ENCODE measurements around the gene PDE1C. TPM values are rescaled to one million over a fixed set of nuclear protein-coding genes. Genes with fewer than 3 reads are reported as not detected.

The PDE1C gene
- total and polyA plus RNA-seq, 2 of the 4 experiments (the other 2 are of a cell fraction) = 14.2 to 61.5 TPM

GRCh38 chr7:32115831-32116230 lies 45.6 kb upstream of the PDE1C start:
- intact Hi-C loops (cut with micrococcal nuclease) (no loop called here), in situ Hi-C loops (cut with MboI; ENCODE audit: low sequenced_read_pairs) (no loop called here), dilution Hi-C loops (cut with HindIII; ENCODE audit: low sequenced_read_pairs, unreplicated experiment) (no loop called here)
- H2AK9ac ChIP-seq (replicated peaks; ENCODE audit: low read depth, low read length, poor library complexity) = no peak overlapping the region
- no CpG with 5 or more reads among the region's 1 CpG for WGBS, 2 experiments (ENCODE audit: extremely low coverage in 2 of 2, insufficient read length in 1 of 2)
- POLR2A ChIA-PET (ENCODE audit: unreplicated experiment) = no interaction called here
- H4K5ac ChIP-seq (ENCODE audit: low read depth, low read length) = no peak overlapping the region
- no peak overlapping the region for H3K23ac ChIP-seq (ENCODE audit: low read depth, low read length)
- peak overlapping the region; percentile 95; the same call in 1 of the 2 replicates for H2BK20ac ChIP-seq (ENCODE audit: low read depth, low read length)
- peak overlapping the region; percentile 96; the same call in 1 of the 2 replicates for H2BK120ac ChIP-seq (ENCODE audit: low read depth, low read length)
- peaks cover 11% of the 10 kb centered on the region for H3K9me3 ChIP-seq (ENCODE audit: control insufficient read depth, insufficient read depth, low read length)
- H3K4me3 ChIP-seq (ENCODE audit: insufficient read depth, low read depth, low read length) = no peak overlapping the region
- H4K91ac ChIP-seq (ENCODE audit: insufficient read depth, low read depth, low read length) = peak overlapping the region; percentile 31; the same call in 1 of the 2 replicates
- no peak overlapping the region for H3K56ac ChIP-seq (ENCODE audit: extremely low read depth, insufficient read depth, low read length)
- no peak overlapping the region; the same call in 1 of the 2 replicates for H3K4me2 ChIP-seq (ENCODE audit: low read depth, low read length)
- H3K79me1 ChIP-seq (ENCODE audit: low read depth in 1 of 2, low read length in 2 of 2) = no peaks in the 10 kb centered on the region
- H3K9ac ChIP-seq (ENCODE audit: low read depth, low read length) = no peak overlapping the region
- no peak overlapping the region; a peak in 1 of 4 replicates for H4K8ac ChIP-seq (ENCODE audit: low read depth in 2 of 2, low read length in 2 of 2)
- ATAC-seq (ENCODE audit: low read depth) (peak; percentile 67), DNase-seq (peak; percentile 65)
- no peaks in the 10 kb centered on the region for H3K36me3 ChIP-seq (ENCODE audit: control insufficient read depth, insufficient read depth, low read length)
- H2AK5ac ChIP-seq (ENCODE audit: low read depth, low read length) = no peak overlapping the region
- 0 out of 3 replicates have a peak overlapping the region, but pooled peaks have one; percentile 7 for H2BK15ac ChIP-seq (ENCODE audit: low read depth, low read length)
- 0 out of 2 replicates have a peak overlapping the region, but pooled peaks have one; percentile 80 for H3K4ac ChIP-seq (ENCODE audit: low read depth, low read length)
- H3K18ac ChIP-seq (ENCODE audit: low read depth, low read length) = no peak overlapping the region
- no peaks in the 10 kb centered on the region for H4K20me1 ChIP-seq (ENCODE audit: insufficient read depth, low read length)
- peak overlapping the region; percentile 48 for H2BK5ac ChIP-seq (ENCODE audit: low read depth, low read length, poor library complexity, severe bottlenecking)
- peaks cover 5% of the 10 kb centered on the region for H3K4me1 ChIP-seq (ENCODE audit: control insufficient read depth, insufficient read depth, low read length)
- no peak overlapping the region for H3K27ac ChIP-seq (ENCODE audit: insufficient read depth, low read length)
- no peaks in the 10 kb centered on the region for H3K9me1 ChIP-seq (ENCODE audit: insufficient read depth, low read length)
- no TSS peak for BruUV-seq (replicated peaks)
- TF ChIP-seq CEBPB (IDR thresholded peaks at IDR 0.05; ENCODE audit: low read depth, low read length) (no peak), CHD1 (IDR thresholded peaks at IDR 0.05; ENCODE audit: low read depth, low read length) (no peak), ELK1 (IDR thresholded peaks at IDR 0.05; ENCODE audit: borderline replicate concordance, low read depth, low read length) (no peak), MAZ (IDR thresholded peaks at IDR 0.05; ENCODE audit: borderline replicate concordance, low read depth, low read length) (no peak), NFE2L2 (IDR thresholded peaks at IDR 0.05; ENCODE audit: low read depth, low read length) (no peak), MXI1 (IDR thresholded peaks at IDR 0.05; ENCODE audit: borderline replicate concordance, low read depth, low read length) (no peak), MAFK (IDR thresholded peaks at IDR 0.05; ENCODE audit: low read depth, low read length) (no peak), RFX5 (IDR thresholded peaks at IDR 0.05; ENCODE audit: low read depth, low read length) (no peak), CTCF (conservative IDR thresholded peaks at IDR 0.05; ENCODE audit: low read depth, low read length) (no peak), SMC3 (IDR thresholded peaks at IDR 0.05; ENCODE audit: low read depth, low read length) (no peak), RAD21 (IDR thresholded peaks at IDR 0.05; ENCODE audit: low read length) (no peak), BHLHE40 (IDR thresholded peaks at IDR 0.05; ENCODE audit: low read depth, low read length) (no peak), FOS (IDR thresholded peaks at IDR 0.05; ENCODE audit: low read depth, low read length) (no peak)
- H3K14ac ChIP-seq (replicated peaks; ENCODE audit: low read depth, low read length) = no peak overlapping the region
- no peaks in the 10 kb centered on the region for H3K27me3 ChIP-seq (ENCODE audit: control insufficient read depth, insufficient read depth, low read length)
- CTCF ChIA-PET = no interaction called here
- no peak overlapping the region for H2AFZ ChIP-seq (replicated peaks; ENCODE audit: low read length, poor library complexity)

Data from IMR-90 (cell line).